HG02973 (cell line): ENCODE measurements around the gene DUSP9.

Experiments used
- ATAC-seq: cut with Tn5 transposase; IDR thresholded peaks from one replicate; pipeline ENCODE4 v1.9.1; 2021; ENCODE audit warnings: moderate library complexity; ENCODE audit not compliant: unreplicated experiment

DUSP9 gene

GRCh38 chrX:153635788-153636668 lies 11.0 kb upstream of the DUSP9 start:
- ATAC-seq = no peak

- no peak for ATAC-seq
Measured at GRCh38 chrX:153636716-153637115, 10.3 kb upstream of the DUSP9 start.

- ATAC-seq = no peak
Measured at GRCh38 chrX:153637121-153638040, 9.6 kb upstream of the DUSP9 start.

- no peak for ATAC-seq
Measured at GRCh38 chrX:153638041-153638371, 9.0 kb upstream of the DUSP9 start.

GRCh38 chrX:153638436-153639176 lies 8.4 kb upstream of the DUSP9 start:
- ATAC-seq = no peak

- no peak for ATAC-seq
Measured at GRCh38 chrX:153639177-153640044, 7.6 kb upstream of the DUSP9 start.

GRCh38 chrX:153640045-153640686 lies 6.8 kb upstream of the DUSP9 start:
- ATAC-seq = no peak

- no peak for ATAC-seq
Measured at GRCh38 chrX:153640736-153641575, 6.0 kb upstream of the DUSP9 start.

- no peak for ATAC-seq
Measured at GRCh38 chrX:153641627-153642026, 5.4 kb upstream of the DUSP9 start.

- ATAC-seq = no peak
Measured at GRCh38 chrX:153642051-153642654, 4.8 kb upstream of the DUSP9 start.

GRCh38 chrX:153642655-153643430 lies 4.2 kb upstream of the DUSP9 start:
- no peak for ATAC-seq

- ATAC-seq = no peak
Measured at GRCh38 chrX:153643431-153644351, 3.3 kb upstream of the DUSP9 start.

- no peak for ATAC-seq
Measured at GRCh38 chrX:153644356-153645125, 2.5 kb upstream of the DUSP9 start.

GRCh38 chrX:153645151-153645550 lies 1.9 kb upstream of the DUSP9 start:
- ATAC-seq = no peak

GRCh38 chrX:153645921-153646488 lies 998 bp upstream of the DUSP9 start:
- ATAC-seq = no peak
